Measurements from ENCODE around the gene CDC25C. TPM values are rescaled to one million over a fixed set of nuclear protein-coding genes. Genes with fewer than 3 reads are reported as not detected.

The CDC25C gene
- total RNA-seq, 1 experiment from 2014 or later, result 22.7 TPM

DNA sequence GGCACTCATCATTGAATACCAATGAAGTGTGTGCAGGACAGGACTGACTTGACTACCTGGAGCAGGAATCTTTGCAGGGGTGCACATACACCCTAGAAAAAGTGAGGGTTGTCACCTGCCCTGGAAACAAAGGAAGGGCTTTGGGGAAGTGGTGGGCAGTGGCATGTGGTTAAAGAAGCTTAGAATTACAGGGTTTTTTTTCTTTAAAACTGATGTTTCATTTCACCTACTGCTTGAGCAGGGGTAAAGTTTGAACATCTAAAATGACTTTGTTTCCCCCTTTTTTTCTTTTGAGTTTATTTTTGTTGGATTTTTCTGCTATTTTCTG lies 18.9 kb upstream of the CDC25C start:
- H3K4me3 ChIP-seq (ENCODE audit: low read depth, low read length), result no peak overlapping the region
- no peaks in the 10 kb centered on the region for H3K9me3 ChIP-seq
- BruUV-seq (replicated peaks), result no TSS peak
- Mint-ChIP-seq H3K36me3 (ENCODE audit: insufficient read depth, unreplicated experiment) (peaks cover 35% of the 10 kb centered on the region), H3K4me3 (ENCODE audit: unreplicated experiment) (no peak overlapping the region), H3K9me3 (ENCODE audit: unreplicated experiment) (no peaks in the 10 kb centered on the region), H3K27me3 (ENCODE audit: insufficient read depth, unreplicated experiment) (no peaks in the 10 kb centered on the region), H3K4me1 (ENCODE audit: low read depth, unreplicated experiment) (peaks cover 17% of the 10 kb centered on the region), H3K27ac (ENCODE audit: unreplicated experiment) (no peak overlapping the region)
- ChIA-PET POLR2A (interaction anchor here (1.2 kb wide), 1 partner anchor 19 kb away, joined by 3 read pairs; no protein-coding TSS in a partner anchor), CTCF (interaction anchor here (2.4 kb wide), 1 partner anchor 18 kb away, joined by 44 read pairs; the partner anchor contains the start of gene CDC25C)
- H3K4me1 ChIP-seq, result peaks cover 12% of the 10 kb centered on the region; the same call in 1 of the 2 replicates
- DNase-seq, result no peak
- peaks cover under 1% of the 10 kb centered on the region; the same call in 1 of the 2 replicates for H3K36me3 ChIP-seq (ENCODE audit: control insufficient read depth, insufficient read depth, low read length)
- TF ChIP-seq, protein P1, sequence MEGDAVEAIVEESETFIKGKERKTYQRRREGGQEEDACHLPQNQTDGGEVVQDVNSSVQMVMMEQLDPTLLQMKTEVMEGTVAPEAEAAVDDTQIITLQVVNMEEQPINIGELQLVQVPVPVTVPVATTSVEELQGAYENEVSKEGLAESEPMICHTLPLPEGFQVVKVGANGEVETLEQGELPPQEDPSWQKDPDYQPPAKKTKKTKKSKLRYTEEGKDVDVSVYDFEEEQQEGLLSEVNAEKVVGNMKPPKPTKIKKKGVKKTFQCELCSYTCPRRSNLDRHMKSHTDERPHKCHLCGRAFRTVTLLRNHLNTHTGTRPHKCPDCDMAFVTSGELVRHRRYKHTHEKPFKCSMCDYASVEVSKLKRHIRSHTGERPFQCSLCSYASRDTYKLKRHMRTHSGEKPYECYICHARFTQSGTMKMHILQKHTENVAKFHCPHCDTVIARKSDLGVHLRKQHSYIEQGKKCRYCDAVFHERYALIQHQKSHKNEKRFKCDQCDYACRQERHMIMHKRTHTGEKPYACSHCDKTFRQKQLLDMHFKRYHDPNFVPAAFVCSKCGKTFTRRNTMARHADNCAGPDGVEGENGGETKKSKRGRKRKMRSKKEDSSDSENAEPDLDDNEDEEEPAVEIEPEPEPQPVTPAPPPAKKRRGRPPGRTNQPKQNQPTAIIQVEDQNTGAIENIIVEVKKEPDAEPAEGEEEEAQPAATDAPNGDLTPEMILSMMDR (IDR thresholded peaks at IDR 0.05; ENCODE audit: insufficient read depth in 1 of 2, low read depth in 1 of 2, low read length in 1 of 2, severe bottlenecking in 1 of 2, unreplicated experiment in 1 of 2), result no peak
- H3K27me3 ChIP-seq (replicated peaks; ENCODE audit: control insufficient read depth, insufficient read depth, low read length), result no peaks in the 10 kb centered on the region
- intact Hi-C loops (cut with micrococcal nuclease; ENCODE audit: unreplicated experiment), result no loop called here

DNA sequence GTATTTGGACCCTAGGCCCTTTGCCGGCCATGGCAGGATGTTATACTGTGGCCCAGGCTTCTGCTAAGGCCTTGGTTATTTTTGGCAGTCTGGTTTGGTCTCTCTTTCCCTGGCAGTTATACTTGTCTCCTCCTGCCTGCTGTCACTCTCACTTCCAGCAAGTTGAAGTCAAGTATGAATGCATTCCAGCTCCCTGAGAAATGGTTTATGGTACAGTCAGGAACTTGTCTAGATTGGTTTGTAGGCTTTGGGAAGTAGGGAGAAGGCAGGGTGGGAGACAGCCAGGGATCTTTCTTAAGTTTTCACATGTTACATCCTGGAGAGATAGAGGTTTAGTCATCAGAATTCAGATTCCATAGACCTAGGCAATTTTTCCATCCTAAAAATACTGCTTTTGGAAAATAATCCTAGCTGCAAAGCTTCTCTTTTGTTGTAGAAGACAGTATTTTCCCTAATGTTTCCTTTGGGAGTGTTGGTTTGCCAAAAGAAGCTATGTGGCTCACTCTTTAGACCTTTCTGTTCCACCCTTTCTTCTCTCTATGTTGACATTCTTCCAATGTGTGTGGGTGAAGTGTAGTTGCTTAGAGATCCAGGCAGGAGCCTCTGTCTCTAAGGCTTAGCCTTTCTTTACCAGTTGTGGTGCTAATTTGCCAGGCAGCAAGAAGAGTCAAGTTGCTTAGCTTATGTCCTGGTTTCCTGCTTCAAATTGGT lies 18.4 kb upstream of the CDC25C start:
- CTCF ChIA-PET, result interaction anchor here (0.6 kb wide), 1 partner anchor 222 kb away, joined by 4 read pairs; no protein-coding TSS in a partner anchor
- H3K36me3 ChIP-seq (ENCODE audit: control insufficient read depth, insufficient read depth, low read length), result peaks cover 2% of the 10 kb centered on the region; the same call in 1 of the 2 replicates
- Mint-ChIP-seq H3K27me3 (ENCODE audit: insufficient read depth, unreplicated experiment) (no peaks in the 10 kb centered on the region), H3K4me1 (ENCODE audit: low read depth, unreplicated experiment) (peaks cover 15% of the 10 kb centered on the region), H3K4me3 (ENCODE audit: unreplicated experiment) (no peak overlapping the region), H3K9me3 (ENCODE audit: unreplicated experiment) (no peaks in the 10 kb centered on the region), H3K27ac (ENCODE audit: unreplicated experiment) (no peak overlapping the region), H3K36me3 (ENCODE audit: insufficient read depth, unreplicated experiment) (peaks cover 40% of the 10 kb centered on the region)
- no peaks in the 10 kb centered on the region for H3K9me3 ChIP-seq
- POLR2A ChIA-PET, result interaction anchor here (1.2 kb wide), 1 partner anchor 18 kb away, joined by 3 read pairs; no protein-coding TSS in a partner anchor
- BruUV-seq (replicated peaks), result no TSS peak
- H3K4me1 ChIP-seq, result peaks cover 8% of the 10 kb centered on the region; the same call in 1 of the 2 replicates
- TF ChIP-seq, protein P1 (IDR thresholded peaks at IDR 0.05; ENCODE audit: insufficient read depth in 1 of 2, low read depth in 1 of 2, low read length in 1 of 2, severe bottlenecking in 1 of 2, unreplicated experiment in 1 of 2), result no peak
- no peak for DNase-seq
- no peaks in the 10 kb centered on the region for H3K27me3 ChIP-seq (replicated peaks; ENCODE audit: control insufficient read depth, insufficient read depth, low read length)
- no peak overlapping the region for H3K4me3 ChIP-seq (ENCODE audit: low read depth, low read length)
- intact Hi-C loops (cut with micrococcal nuclease; ENCODE audit: unreplicated experiment), result no loop called here

DNA sequence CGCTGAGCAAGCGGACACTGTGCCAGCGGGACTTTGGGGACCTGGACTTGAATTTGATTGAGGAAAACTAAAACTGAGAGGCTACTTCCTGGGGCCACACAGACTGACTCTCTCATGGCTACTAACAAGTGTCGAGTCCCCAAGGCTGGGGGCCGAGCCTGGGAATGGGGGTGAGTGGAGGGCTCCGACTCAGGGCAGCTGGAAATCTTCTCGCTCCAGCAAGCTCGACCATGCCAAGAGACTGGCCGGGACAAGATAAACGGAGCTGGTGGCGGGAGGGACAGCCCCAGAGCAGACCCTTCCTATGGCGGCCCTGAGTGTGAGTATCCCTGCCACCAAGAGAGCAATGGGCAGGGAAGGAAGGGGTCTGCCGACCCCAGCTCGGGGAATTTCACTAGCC lies 15.3 kb upstream of the CDC25C start:
- BruUV-seq (replicated peaks), result no TSS peak
- POLR2A ChIA-PET, result no interaction called here

More for the DNA sequence above, 15.3 kb upstream of the CDC25C start:
- Histone ChIP-seq H3K9me3 (no peaks in the 10 kb centered on the region), H3K4me3 (ENCODE audit: low read depth, low read length) (no peak overlapping the region), H3K27me3 (replicated peaks; ENCODE audit: control insufficient read depth, insufficient read depth, low read length) (no peaks in the 10 kb centered on the region), H3K36me3 (ENCODE audit: control insufficient read depth, insufficient read depth, low read length) (peaks cover 2% of the 10 kb centered on the region; the same call in 1 of the 2 replicates), H3K4me1 (no peaks in the 10 kb centered on the region)
- Mint-ChIP-seq H3K4me1 (ENCODE audit: low read depth, unreplicated experiment) (no peaks in the 10 kb centered on the region), H3K36me3 (ENCODE audit: insufficient read depth, unreplicated experiment) (peaks cover 52% of the 10 kb centered on the region), H3K9me3 (ENCODE audit: unreplicated experiment) (no peaks in the 10 kb centered on the region), H3K4me3 (ENCODE audit: unreplicated experiment) (no peak overlapping the region), H3K27me3 (ENCODE audit: insufficient read depth, unreplicated experiment) (no peaks in the 10 kb centered on the region), H3K27ac (ENCODE audit: unreplicated experiment) (no peak overlapping the region)
- no peak for DNase-seq
- intact Hi-C loops (cut with micrococcal nuclease; ENCODE audit: unreplicated experiment), result no loop called here
- TF ChIP-seq, protein P1 (IDR thresholded peaks at IDR 0.05; ENCODE audit: insufficient read depth in 1 of 2, low read depth in 1 of 2, low read length in 1 of 2, severe bottlenecking in 1 of 2, unreplicated experiment in 1 of 2), result no peak
- CTCF ChIA-PET, result no interaction called here

All from Caco-2 (cell line).